ENCODE measurements around the gene LEPROT. TPM values are rescaled to one million over a fixed set of nuclear protein-coding genes. Genes with fewer than 3 reads are reported as not detected.
"Not testable (repeated sequence)": the region's sequence is repeated elsewhere in the genome, so short reads cannot be mapped to it uniquely, and the experiment has no call there.

Gene LEPROT
- polyA plus RNA-seq, 3 donors, result 127 to 173 (median 150) TPM

GRCh38 chr1:65425697-65426096 lies 5.2 kb downstream of the LEPROT start:
- no peak for DNase-seq (ENCODE audit: extremely low read depth in 1 of 11, low read depth in 9 of 11, low spot score in 4 of 11)

- DNase-seq (ENCODE audit: extremely low read depth in 1 of 11, low read depth in 9 of 11, low spot score in 4 of 11), result no peak
Measured at GRCh38 chr1:65429078-65429477, 8.6 kb downstream of the LEPROT start.

GRCh38 chr1:65429806-65430205 lies 9.3 kb downstream of the LEPROT start:
- no peak for DNase-seq (ENCODE audit: extremely low read depth in 1 of 11, low read depth in 9 of 11, low spot score in 4 of 11)

GRCh38 chr1:65431111-65431705 lies 10.7 kb downstream of the LEPROT start:
- peak in 1 of 11 donors; percentile 23 for DNase-seq (ENCODE audit: extremely low read depth in 1 of 11, low read depth in 9 of 11, low spot score in 4 of 11)

GRCh38 chr1:65432918-65433317 lies 12.4 kb downstream of the LEPROT start:
- no peak for DNase-seq (ENCODE audit: extremely low read depth in 1 of 11, low read depth in 9 of 11, low spot score in 4 of 11)

- no peak for DNase-seq (ENCODE audit: extremely low read depth in 1 of 11, low read depth in 9 of 11, low spot score in 4 of 11)
Measured at GRCh38 chr1:65434255-65434654, 13.8 kb downstream of the LEPROT start.

- no peak for DNase-seq (ENCODE audit: extremely low read depth in 1 of 11, low read depth in 9 of 11, low spot score in 4 of 11)
Measured at GRCh38 chr1:65434760-65435159, 14.3 kb downstream of the LEPROT start.

- peak in 1 of 11 donors; percentile 13 for DNase-seq (ENCODE audit: extremely low read depth in 1 of 11, low read depth in 9 of 11, low spot score in 4 of 11)
Measured at GRCh38 chr1:65435987-65436386, 15.5 kb downstream of the LEPROT start.

- no peak for DNase-seq (ENCODE audit: extremely low read depth in 1 of 11, low read depth in 9 of 11, low spot score in 4 of 11)
Measured at GRCh38 chr1:65437616-65438015, 17.1 kb downstream of the LEPROT start.

- DNase-seq (ENCODE audit: extremely low read depth in 1 of 11, low read depth in 9 of 11, low spot score in 4 of 11), result no peak
Measured at GRCh38 chr1:65440322-65440900, 19.9 kb downstream of the LEPROT start.

- DNase-seq (ENCODE audit: extremely low read depth in 1 of 11, low read depth in 9 of 11, low spot score in 4 of 11), result no peak
Measured at GRCh38 chr1:65440915-65441314, 20.4 kb downstream of the LEPROT start.

GRCh38 chr1:65441464-65441863 lies 21.0 kb downstream of the LEPROT start:
- DNase-seq (ENCODE audit: extremely low read depth in 1 of 11, low read depth in 9 of 11, low spot score in 4 of 11), result no peak

- no peak for DNase-seq (ENCODE audit: extremely low read depth in 1 of 11, low read depth in 9 of 11, low spot score in 4 of 11)
Measured at GRCh38 chr1:65442442-65442841, 22.0 kb downstream of the LEPROT start.

- DNase-seq (ENCODE audit: extremely low read depth in 1 of 11, low read depth in 9 of 11, low spot score in 4 of 11), result no peak
Measured at GRCh38 chr1:65443647-65444046, 23.2 kb downstream of the LEPROT start.

- no peak for DNase-seq (ENCODE audit: extremely low read depth in 1 of 11, low read depth in 9 of 11, low spot score in 4 of 11)
Measured at GRCh38 chr1:65444128-65444640, 23.7 kb downstream of the LEPROT start.

- no peak for DNase-seq (ENCODE audit: extremely low read depth in 1 of 11, low read depth in 9 of 11, low spot score in 4 of 11)
Measured at GRCh38 chr1:65445837-65446236, 25.4 kb downstream of the LEPROT start.

GRCh38 chr1:65449214-65449823 lies 28.9 kb downstream of the LEPROT start:
- no peak for DNase-seq (ENCODE audit: extremely low read depth in 1 of 11, low read depth in 9 of 11, low spot score in 4 of 11)

GRCh38 chr1:65455678-65456077 lies 35.2 kb downstream of the LEPROT start:
- DNase-seq (ENCODE audit: extremely low read depth in 1 of 11, low read depth in 9 of 11, low spot score in 4 of 11), result not testable (repeated sequence)

- no peak for DNase-seq (ENCODE audit: extremely low read depth in 1 of 11, low read depth in 9 of 11, low spot score in 4 of 11)
Measured at GRCh38 chr1:65456481-65456880, 36.0 kb downstream of the LEPROT start.

- no peak for DNase-seq (ENCODE audit: extremely low read depth in 1 of 11, low read depth in 9 of 11, low spot score in 4 of 11)
Measured at GRCh38 chr1:65457868-65458267, 37.4 kb downstream of the LEPROT start.

All from renal cortex interstitium (tissue), 11 donors.